GM21447 (cell line): ENCODE measurements around the gene CDV3.

ENCODE experiments used
- ATAC-seq: cut with Tn5 transposase; IDR thresholded peaks from one replicate; pipeline ENCODE4 v1.9.1; 2021; ENCODE audit not compliant: unreplicated experiment

Gene CDV3

GRCh38 chr3:133568294-133569014 is 5.0 kb upstream of the CDV3 start:
- ATAC-seq, result no peak

GRCh38 chr3:133570139-133570936 is 3.1 kb upstream of the CDV3 start:
- ATAC-seq, result no peak

- no peak for ATAC-seq
Measured at GRCh38 chr3:133570937-133571320, 2.6 kb upstream of the CDV3 start.

GRCh38 chr3:133572158-133573053 is 1.1 kb upstream of the CDV3 start:
- ATAC-seq, result peak; percentile 21

- ATAC-seq, result peak; percentile 75
Measured at GRCh38 chr3:133573054-133573628, 345 bp upstream of the CDV3 start.

GRCh38 chr3:133574260-133574881 is 885 bp downstream of the CDV3 start:
- ATAC-seq, result peak; percentile 27

- ATAC-seq, result no peak
Measured at GRCh38 chr3:133575086-133575485, 1.6 kb downstream of the CDV3 start.

- ATAC-seq, result no peak
Measured at GRCh38 chr3:133576169-133576568, 2.7 kb downstream of the CDV3 start.

GRCh38 chr3:133578548-133579191 is 5.2 kb downstream of the CDV3 start:
- no peak for ATAC-seq

- ATAC-seq, result no peak
Measured at GRCh38 chr3:133583396-133583795, 9.9 kb downstream of the CDV3 start.

GRCh38 chr3:133588035-133588434 is 14.5 kb downstream of the CDV3 start:
- ATAC-seq, result no peak

- no peak for ATAC-seq
Measured at GRCh38 chr3:133588784-133589465, 15.4 kb downstream of the CDV3 start.

- no peak for ATAC-seq
Measured at GRCh38 chr3:133589503-133589902, 16.0 kb downstream of the CDV3 start.

- ATAC-seq, result no peak
Measured at GRCh38 chr3:133591271-133591742, 17.8 kb downstream of the CDV3 start.

- ATAC-seq, result no peak
Measured at GRCh38 chr3:133592843-133593242, 19.4 kb downstream of the CDV3 start.

GRCh38 chr3:133593243-133593642 is 19.8 kb downstream of the CDV3 start:
- ATAC-seq, result no peak

GRCh38 chr3:133595341-133595740 is 21.9 kb downstream of the CDV3 start:
- ATAC-seq, result no peak

- ATAC-seq, result no peak
Measured at GRCh38 chr3:133598405-133598804, 24.9 kb downstream of the CDV3 start.

GRCh38 chr3:133599280-133599679 is 25.8 kb downstream of the CDV3 start:
- no peak for ATAC-seq
